Effector CD4-positive, alpha-beta T cell (primary cell): ENCODE results near the gene IL1RL1.

Experiments
- DNase-seq: peaks from one replicate; pipeline ENCODE4 v3.0.0-alpha.2; 2020

The IL1RL1 gene

DNA sequence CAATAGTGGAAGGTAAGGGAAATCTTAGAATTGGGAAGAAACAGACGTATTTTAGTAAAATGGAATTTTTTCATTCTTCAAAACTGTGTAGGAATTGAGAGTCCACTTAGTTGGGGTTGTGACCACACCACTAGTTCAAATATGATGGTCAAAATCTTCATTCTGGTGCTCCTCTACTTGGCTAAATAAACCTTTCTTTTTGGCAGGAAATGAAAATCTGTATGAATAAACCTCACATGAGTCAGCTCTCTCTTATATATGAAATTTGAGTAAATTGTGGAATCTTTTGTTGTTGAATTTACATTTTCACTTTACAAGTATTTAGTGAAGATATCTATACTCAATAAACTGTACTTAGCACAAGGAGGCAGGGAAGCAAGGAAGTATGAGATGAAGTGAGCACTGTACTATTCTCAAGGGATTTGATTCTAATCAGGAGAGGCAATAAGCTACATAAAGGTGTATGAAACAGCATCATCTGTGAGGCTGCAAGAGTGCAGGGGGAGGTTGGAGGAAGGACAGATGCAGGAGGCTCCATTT is 64.8 kb downstream of the IL1RL1 start:
- no peak for DNase-seq

DNA sequence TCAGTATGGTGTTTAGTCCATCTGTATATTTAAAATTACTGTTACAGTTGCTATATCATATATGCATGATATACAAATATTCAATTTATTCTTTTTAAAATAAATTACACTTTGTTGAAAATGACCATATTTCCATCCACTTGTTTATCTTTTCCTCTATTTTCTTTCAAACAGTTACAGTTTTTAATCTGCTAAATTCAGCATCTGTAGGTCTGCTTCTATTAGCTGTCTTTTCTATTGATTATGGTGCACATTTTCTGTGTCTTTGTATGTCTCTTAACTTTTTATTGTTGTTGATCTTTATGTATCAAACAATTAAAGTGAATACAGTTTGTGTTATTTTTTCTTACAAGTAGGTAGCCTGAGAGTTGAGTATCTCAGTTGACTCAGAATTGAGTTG is 72.4 kb downstream of the IL1RL1 start:
- DNase-seq = no peak

DNA sequence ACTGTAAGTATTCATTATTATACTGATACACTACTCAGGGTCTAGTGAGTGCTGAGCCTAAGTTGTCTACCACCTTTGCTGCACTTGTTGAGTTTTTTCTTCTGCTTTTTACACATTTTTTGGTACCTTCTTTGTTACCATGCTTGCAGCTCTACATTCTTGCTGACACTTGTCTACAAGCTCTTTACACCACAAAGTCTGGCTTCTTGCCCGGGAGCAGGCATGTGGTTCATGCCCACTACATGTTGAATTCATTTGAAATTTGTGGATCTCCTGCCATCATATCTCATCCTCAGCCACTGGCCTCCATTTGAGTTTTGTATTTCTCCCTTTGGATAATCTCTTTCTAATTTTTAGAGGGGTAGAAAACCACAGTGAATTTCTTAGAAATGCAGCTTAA is 74.2 kb downstream of the IL1RL1 start:
- no peak for DNase-seq

DNA sequence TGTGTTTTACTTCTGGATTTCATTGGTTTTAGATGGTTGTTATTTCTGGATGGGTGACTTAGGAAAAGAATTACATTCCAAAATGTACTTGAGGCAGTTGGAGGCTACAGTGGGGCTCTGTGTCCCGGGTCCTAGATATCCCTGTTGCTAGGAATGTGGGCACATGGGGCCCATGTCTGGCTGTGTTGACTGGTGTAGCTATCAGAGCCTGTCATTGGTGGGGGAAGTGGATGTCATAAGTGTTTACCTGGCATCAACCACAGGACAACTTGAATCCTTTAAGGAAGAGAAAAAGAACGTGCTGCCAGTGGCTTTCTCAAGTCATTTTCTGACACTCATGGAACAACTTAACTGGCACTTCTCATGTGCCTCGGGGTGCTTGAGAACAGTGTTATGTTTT is 74.6 kb downstream of the IL1RL1 start:
- DNase-seq = no peak

GRCh38 chr2:102386867-102387541 is 75.6 kb downstream of the IL1RL1 start:
- DNase-seq = no peak

DNA sequence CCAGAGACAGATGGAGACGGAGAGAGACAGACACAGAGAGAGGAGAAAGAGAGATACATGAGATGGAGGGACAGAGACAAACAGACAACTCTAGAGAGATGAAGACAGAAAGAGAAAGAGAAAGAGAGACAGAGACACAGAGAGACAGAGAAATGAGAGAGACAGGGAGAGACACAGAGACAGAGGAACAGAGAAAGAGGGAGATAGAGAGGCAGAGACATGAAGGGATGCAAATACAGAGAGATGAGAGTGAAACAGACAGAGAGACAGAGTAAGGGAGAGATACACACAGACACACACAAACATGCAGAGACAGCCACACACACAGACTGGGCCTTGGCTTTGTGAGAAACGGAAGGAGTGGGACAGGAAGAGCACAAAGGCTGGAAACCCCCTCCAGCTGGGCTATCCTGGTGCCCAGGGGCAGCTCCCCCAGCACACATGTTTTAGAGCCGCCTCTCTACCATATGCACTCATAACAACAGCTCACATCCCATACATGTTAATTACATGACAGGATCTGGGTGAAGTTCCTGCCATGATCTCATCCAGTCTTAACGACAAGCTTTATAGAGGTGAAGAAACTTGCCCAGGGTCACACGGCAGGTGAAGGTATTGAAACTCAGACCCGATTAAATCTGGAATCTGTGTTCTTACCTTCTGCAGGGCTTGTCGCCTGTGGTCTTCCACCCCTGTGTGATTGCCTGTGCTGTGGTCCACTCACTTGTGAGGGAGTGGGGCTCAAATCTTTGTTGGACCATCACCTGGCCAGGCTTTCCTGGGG is 76.6 kb downstream of the IL1RL1 start:
- DNase-seq = no peak

DNA sequence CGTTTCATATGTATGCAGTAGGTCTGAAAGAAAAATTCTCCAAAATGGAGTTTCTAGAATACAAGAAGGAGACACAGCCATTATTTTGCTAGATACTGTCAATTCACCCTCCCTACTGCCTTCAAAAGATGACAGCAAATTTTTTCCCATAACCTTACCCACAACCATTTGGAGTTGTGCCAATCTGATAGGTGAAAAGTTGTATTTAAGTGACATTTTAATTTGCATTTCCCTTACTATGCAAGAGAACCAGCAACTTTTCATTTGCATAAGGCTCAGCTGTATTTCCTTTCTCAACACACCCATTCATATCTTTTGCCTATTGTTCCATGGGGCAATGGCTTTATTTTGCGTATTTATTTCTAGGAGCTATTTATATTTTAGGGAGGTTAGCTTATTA is 80.2 kb downstream of the IL1RL1 start:
- no peak for DNase-seq

DNA sequence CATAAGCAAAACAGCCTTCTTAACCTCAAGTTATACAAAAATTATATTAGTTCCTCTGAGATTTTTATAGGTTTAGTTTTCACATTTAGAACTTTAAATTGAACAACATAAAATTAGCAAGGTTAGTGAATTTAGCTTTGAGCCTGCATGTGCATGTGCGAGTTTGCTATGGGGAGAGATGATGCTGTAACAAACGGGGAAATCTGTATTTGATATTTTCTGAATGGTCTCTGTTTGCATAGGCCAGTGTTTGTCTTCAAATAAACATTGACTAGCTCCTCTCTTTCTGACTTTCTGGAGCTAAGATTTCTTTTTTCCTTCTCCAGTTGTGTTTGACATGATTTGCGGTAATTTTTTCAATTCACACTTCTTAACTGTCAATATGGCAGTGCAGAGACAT is 80.7 kb downstream of the IL1RL1 start:
- no peak for DNase-seq

DNA sequence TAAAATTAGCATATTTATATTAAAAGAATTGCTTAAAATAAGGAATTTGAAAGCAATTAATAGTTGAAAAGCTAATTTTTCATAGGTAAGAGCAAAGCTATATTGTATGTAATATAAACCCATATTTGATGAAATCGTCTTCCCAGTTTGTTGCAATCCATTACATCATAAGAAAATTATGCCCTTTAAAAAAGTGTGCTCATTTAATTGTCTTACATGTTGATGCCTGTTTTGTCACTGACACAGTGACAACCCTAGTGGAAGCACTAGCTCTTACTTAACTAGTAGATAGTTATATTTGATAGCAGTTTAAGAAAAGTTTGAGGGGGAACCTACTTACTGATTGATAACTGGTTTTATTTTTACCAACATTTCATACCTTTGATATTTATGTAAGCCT is 81.6 kb downstream of the IL1RL1 start:
- DNase-seq = no peak

DNA sequence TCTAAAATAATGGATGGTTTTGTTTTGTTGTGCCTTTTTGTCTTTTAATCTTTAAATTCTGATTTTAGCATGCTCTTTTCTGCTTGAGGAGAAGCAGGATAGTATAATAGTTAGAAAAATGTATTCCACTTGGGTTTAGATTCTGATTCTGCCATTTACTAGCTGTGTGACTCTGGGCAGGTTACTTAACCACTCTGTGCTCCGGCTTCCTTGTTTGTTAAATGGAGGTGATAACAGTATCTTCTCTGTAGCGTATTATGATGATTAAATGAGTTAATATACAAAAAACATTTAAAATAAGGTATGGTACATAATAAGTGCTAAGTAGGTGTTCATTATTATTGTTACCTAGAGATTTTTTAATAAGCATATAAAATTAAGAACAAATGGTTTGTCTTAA is 84.6 kb downstream of the IL1RL1 start:
- no peak for DNase-seq

DNA sequence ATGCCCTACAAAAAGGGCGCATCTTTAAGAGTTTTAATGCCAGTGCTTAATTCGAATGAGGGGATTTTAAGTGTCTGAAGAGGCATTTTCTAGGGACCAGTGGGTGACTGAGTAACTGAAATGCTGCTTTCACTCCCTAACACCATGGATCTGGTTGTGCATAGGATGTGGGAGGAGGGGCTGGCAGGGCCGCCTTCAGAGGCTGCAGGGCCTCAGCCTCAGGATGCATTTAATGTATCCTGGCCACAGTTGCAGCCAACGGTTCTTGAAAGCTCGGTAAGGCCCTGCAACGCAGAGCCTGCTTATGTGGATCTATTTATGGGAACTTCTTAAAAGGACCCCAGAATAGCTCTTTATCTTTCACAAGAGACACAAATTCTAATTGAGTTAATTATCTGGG is 85.8 kb downstream of the IL1RL1 start:
- no peak for DNase-seq

GRCh38 chr2:102399499-102400141 is 88.3 kb downstream of the IL1RL1 start:
- no peak for DNase-seq

DNA sequence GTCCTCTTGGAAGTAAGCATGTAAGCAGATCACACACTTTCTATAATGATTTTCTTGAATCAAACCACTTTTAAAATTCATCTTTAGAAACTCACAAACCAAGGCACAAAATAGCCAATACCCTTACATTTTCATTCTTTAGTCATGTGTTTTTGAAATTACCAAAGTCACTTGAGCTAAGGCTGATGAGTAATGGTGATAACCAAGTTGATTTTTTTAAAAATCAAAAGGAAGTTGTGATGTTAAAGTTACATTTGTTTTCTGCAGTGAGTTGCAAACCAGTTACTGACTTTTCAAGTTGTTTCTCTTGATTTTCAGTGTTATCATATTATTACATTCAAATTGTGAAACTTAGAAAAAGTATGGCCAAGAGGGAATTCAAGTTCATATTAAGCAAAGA is 90.1 kb downstream of the IL1RL1 start:
- no peak for DNase-seq
